Ascending aorta (tissue), 2 donors: ENCODE results near the gene P2RY13. TPM values are rescaled to one million over a fixed set of nuclear protein-coding genes. Genes with fewer than 3 reads are reported as not detected.

ENCODE experiments used
- DNase-seq, 2 donors: peaks; one replicate each; pipeline ENCODE4 v3.0.0-alpha.2; 2019; ENCODE audit warnings: low spot score in 2 of 2
- H3K27ac ChIP-seq, 2 donors: fragments of 200-600 bp; sonication (generic); one replicate each; pipeline ENCODE4 v1.5.1; 2016 to 2017; ENCODE audit warnings: mild to moderate bottlenecking in 1 of 2
- H3K27me3 ChIP-seq: fragments of 200-600 bp; sonication (generic); one replicate; pipeline ENCODE4 v1.5.1; 2017
- H3K36me3 ChIP-seq, 2 donors: fragments of 200-600 bp; sonication (generic); one replicate each; pipeline ENCODE4 v1.5.1; 2016
- H3K4me1 ChIP-seq, 2 donors: fragments of 200-600 bp; sonication (generic); one replicate each; pipeline ENCODE4 v1.5.1; 2016 to 2017; ENCODE audit warnings: mild to moderate bottlenecking in 1 of 2
- H3K4me3 ChIP-seq, 2 donors: fragments of 200-600 bp; sonication (generic); one replicate each; pipeline ENCODE4 v1.5.1; 2016 to 2017; ENCODE audit warnings: mild to moderate bottlenecking in 1 of 2
- H3K9me3 ChIP-seq, 2 donors: fragments of 200-600 bp; sonication (generic); one replicate each; pipeline ENCODE4 v1.5.1; 2016
- intact Hi-C: fragments of 100-400 bp; cut with DNase I; formaldehyde crosslinking; loops from one replicate; pipeline ENCODE4 v1.15.1; 2023
- total RNA-seq: library from RNA; depleted of rRNA; stranded (reverse); fragments of >200 nt; gene quantifications from one replicate; pipeline ENCODE4 v1.1.0, GENCODE V29; 2016
- TF ChIP-seq, protein P1 (sequence below), 3 experiments: fragments of 200-600 bp in 2 of 3; fragments of 450-650 bp in 1 of 3; sonication (generic) in 2 of 3; IDR thresholded peaks; one replicate each; pipeline ENCODE4 v1.5.1; 2016 to 2019; ENCODE audit warnings: antibody characterized with exemption in 3 of 3, mild to moderate bottlenecking in 1 of 3, moderate library complexity in 1 of 3

P2RY13 gene
- total RNA-seq, 1 donor from 2014 or later = 0.75 TPM

DNA sequence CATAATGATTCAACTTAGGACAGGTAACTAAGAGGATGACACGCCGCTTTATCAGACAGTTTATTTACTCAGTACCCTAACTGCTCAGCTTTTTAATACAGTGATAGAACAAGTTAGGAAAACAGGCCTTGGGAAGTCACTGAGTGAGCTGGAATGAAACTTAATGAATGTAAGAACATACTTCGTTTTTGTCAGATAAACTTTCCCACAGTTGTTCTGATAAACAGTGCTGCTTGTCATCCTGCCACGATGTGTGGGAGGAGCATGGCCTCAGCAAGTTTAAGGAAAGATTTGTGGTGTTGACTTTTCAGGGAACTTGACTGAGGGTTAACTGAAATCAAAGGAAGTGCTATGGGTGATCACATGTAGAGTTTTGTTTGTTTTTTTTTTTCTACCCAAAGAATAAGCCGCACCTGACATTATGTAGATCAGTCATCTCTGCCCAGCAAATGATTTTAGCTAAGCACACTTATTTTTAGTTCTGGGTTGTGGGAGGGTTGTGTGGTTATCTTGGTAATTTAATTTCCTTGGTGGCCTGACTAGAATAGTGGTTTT, 45.4 kb downstream of the P2RY13 start:
- intact Hi-C loops = loop anchor here (1.0 to 2.0 kb wide), 2 partner anchors 57 to 495 kb away; no protein-coding TSS in a partner anchor
- peaks cover 0 to 2% of the 10 kb centered on the region in 2 donors for H3K4me1 ChIP-seq
- H3K27me3 ChIP-seq = no peaks in the 10 kb centered on the region
- peak overlapping the region in 1 of 2 donors; percentile 15 for H3K27ac ChIP-seq
- no peak for DNase-seq
- H3K4me3 ChIP-seq = no peak overlapping the region
- H3K9me3 ChIP-seq = no peaks in the 10 kb centered on the region
- H3K36me3 ChIP-seq = no peaks in the 10 kb centered on the region
- TF ChIP-seq, protein P1, sequence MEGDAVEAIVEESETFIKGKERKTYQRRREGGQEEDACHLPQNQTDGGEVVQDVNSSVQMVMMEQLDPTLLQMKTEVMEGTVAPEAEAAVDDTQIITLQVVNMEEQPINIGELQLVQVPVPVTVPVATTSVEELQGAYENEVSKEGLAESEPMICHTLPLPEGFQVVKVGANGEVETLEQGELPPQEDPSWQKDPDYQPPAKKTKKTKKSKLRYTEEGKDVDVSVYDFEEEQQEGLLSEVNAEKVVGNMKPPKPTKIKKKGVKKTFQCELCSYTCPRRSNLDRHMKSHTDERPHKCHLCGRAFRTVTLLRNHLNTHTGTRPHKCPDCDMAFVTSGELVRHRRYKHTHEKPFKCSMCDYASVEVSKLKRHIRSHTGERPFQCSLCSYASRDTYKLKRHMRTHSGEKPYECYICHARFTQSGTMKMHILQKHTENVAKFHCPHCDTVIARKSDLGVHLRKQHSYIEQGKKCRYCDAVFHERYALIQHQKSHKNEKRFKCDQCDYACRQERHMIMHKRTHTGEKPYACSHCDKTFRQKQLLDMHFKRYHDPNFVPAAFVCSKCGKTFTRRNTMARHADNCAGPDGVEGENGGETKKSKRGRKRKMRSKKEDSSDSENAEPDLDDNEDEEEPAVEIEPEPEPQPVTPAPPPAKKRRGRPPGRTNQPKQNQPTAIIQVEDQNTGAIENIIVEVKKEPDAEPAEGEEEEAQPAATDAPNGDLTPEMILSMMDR (IDR thresholded peaks at IDR 0.05) = no peak

DNA sequence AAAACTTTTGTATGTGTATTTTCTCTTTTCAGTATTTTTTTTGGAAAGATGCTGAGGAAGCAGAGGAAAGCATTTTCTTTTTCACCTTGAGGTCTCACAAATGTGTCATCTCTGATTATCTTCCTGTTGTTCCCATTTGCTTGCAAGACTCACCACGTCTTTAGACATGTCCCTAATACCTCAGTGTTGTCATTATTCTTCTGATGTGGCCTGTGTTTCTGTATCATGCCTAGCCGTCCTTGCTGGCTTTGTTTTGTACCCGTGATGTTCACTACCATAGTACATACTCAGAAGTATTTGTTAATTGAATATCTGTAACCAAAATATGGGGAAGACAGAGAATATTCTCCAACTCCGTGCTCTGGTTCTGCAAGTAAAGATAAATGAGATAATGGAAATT, 46.0 kb downstream of the P2RY13 start:
- no peaks in the 10 kb centered on the region for H3K27me3 ChIP-seq
- no peak overlapping the region for H3K4me3 ChIP-seq
- TF ChIP-seq, protein P1 (IDR thresholded peaks at IDR 0.05) = no peak
- H3K27ac ChIP-seq = no peak overlapping the region
- peaks cover 0 to 2% of the 10 kb centered on the region in 2 donors for H3K4me1 ChIP-seq
- intact Hi-C loops = loop anchor here (1.0 to 2.0 kb wide), 2 partner anchors 56 to 495 kb away; no protein-coding TSS in a partner anchor
- no peaks in the 10 kb centered on the region for H3K9me3 ChIP-seq
- no peak for DNase-seq
- H3K36me3 ChIP-seq = no peaks in the 10 kb centered on the region

DNA sequence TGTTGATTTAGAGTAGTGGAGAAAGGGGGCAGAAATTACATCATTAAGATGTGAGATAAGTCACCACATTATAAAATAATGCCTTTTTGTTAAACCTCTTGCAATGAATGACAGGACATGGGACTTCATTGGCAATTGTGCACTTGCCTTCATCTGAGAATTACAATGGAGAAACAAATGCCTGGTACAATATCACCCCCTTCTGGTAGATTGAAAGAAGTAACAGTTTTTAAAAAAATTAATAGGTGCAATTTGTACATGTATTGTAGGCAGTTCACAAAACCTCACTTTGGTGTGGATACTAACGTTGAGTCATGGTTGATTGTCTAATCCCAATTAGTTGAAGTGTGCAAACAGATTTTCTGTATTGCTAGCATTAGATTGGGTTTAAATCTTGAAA, 46.4 kb downstream of the P2RY13 start:
- no peak overlapping the region for H3K27ac ChIP-seq
- intact Hi-C loops = loop anchor here (1.0 to 2.0 kb wide), 3 partner anchors 56 to 494 kb away; no protein-coding TSS in a partner anchor
- DNase-seq = no peak
- H3K4me3 ChIP-seq = no peak overlapping the region
- no peaks in the 10 kb centered on the region for H3K27me3 ChIP-seq
- no peaks in the 10 kb centered on the region for H3K9me3 ChIP-seq
- peaks cover 0 to 2% of the 10 kb centered on the region in 2 donors for H3K4me1 ChIP-seq
- H3K36me3 ChIP-seq = no peaks in the 10 kb centered on the region
- TF ChIP-seq, protein P1 (IDR thresholded peaks at IDR 0.05) = peak; percentile 51 to 72 (median 68)

DNA sequence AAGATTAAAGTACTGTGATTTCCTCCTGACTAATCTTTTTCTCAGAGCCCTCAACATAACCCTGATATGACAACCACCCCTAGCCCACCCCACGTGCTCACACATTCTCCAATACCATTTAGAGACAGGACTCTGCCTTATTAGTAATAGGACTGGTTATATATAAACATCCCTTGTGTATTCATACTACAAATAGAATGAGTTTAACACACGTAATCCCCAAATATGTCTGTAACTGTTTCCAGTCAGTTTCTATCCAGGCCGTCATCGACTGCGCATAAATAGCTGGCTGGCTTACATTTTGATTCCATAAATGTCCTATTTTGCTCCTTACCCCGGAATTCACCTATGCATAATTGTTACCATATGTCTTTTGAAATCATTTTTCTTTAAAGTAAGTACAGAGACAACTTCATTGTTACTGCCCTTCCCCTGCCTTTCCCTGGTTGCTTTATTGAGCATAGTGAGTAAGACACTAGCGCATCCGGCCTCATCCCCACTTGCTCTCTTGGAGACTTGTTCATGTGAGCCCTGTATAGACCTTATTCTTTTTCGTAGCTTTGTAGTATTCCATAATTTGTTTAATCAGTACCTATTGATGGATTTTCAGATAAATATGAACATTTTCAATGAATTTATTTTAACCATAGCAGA, 47.6 kb downstream of the P2RY13 start:
- Histone ChIP-seq H3K36me3 (no peaks in the 10 kb centered on the region), H3K27ac (no peak overlapping the region), H3K4me3 (no peak overlapping the region), H3K9me3 (no peaks in the 10 kb centered on the region), H3K27me3 (no peaks in the 10 kb centered on the region), H3K4me1 (peaks cover 0 to 2% of the 10 kb centered on the region in 2 donors)
- intact Hi-C loops = loop anchor here (1.0 to 2.0 kb wide), 2 partner anchors 113 to 493 kb away; no protein-coding TSS in a partner anchor
- DNase-seq = no peak
- TF ChIP-seq, protein P1 (IDR thresholded peaks at IDR 0.05) = no peak

DNA sequence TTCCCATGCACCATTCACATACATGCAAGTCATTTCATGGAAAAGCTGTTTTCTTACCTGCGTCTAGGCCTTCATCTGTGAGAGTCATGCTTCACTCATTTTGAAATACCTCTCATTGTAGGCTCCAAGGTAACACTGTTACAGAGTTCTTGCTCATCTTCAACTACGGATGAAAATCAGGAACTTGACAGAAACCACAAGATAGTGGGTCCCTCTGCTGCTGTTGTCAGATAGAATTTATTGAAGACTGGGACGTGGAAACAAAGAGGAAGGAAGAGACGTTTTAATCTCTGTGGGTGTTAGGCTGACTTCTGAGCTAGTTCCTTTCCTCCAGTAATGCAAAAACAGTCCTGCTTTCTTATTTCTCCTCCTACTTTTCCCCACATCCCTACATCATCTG, 51.1 kb downstream of the P2RY13 start, which contains the start of gene P2RY14:
Gene P2RY14, minus strand, starts transcription at position 313 of the 400 bp plus-strand sequence. CDS start 64,226 bp downstream, outside the sequence.
- intact Hi-C loops = no loop called here
- H3K4me3 ChIP-seq = no peak within 1 kb of the TSS
- no peaks in the 10 kb centered on the region for H3K9me3 ChIP-seq
- no peaks in the 10 kb centered on the region for H3K36me3 ChIP-seq
- no peaks in the 10 kb centered on the region for H3K4me1 ChIP-seq
- no peak for DNase-seq
- no peak within 1 kb of the TSS for H3K27ac ChIP-seq
- TF ChIP-seq, protein P1 (IDR thresholded peaks at IDR 0.05) = no peak
- no peaks in the 10 kb centered on the region for H3K27me3 ChIP-seq
